Head of caudate nucleus (tissue), 42 donors: ENCODE data around the gene GPC6.

Source experiments
- DNase-seq, 42 donors: peaks; one replicate each; pipeline versions ENCODE4 v3.0.0 to v3.0.0-alpha.2; 2020 to 2021; ENCODE audit warnings: mixed read lengths in 7 of 42
- intact Hi-C: fragments of 100-400 bp; cut with DNase I; formaldehyde crosslinking; loops from one replicate; pipeline ENCODE4 v1.15.0; 2022

The GPC6 gene

DNA sequence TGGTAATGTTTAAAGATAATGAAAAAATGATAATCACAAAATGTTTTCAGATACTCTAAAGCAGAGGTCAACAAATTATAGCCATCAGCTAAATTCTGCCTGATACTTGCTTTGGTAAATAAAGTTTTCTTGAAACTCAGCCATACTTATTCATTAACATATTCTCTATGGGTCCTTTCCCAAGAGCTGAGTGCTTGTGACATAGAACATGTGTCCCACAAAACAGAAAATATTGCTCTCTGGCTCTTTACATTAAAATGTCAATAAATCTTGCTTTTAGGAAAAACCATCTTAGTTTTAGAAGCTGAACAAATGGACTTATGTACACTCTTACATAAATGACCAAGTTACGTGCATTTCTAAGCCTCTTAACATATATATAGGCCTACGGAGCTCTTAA lies 945.8 kb downstream of the GPC6 start:
- DNase-seq, result no peak
- intact Hi-C loops, result no loop called here

DNA sequence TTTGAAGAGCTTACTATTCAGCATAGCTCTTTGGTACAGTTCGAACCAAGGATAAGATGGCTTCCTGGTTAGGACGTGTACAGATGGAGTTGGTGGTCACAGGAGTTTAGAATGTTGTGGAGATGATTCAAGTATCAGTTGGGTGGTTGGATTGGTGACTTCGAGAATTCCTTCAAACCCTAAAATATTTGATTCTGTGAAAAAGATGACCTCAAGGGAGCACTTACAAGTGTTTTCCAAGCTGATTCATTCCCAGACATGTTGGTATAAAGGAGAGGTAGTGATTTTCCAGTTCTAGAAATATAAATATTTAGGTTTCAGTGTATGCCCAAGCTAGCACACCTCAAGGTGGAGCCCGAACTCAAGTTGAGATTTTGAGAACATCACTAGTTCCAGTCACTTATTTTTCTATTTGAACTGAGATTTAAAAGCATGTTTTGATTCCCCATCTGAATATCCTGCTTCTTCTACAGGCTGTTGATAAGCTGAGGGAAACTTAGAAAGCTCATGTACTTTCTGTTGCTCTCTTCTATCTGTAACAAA lies 946.8 kb downstream of the GPC6 start:
- intact Hi-C loops, result no loop called here
- DNase-seq, result no peak

DNA sequence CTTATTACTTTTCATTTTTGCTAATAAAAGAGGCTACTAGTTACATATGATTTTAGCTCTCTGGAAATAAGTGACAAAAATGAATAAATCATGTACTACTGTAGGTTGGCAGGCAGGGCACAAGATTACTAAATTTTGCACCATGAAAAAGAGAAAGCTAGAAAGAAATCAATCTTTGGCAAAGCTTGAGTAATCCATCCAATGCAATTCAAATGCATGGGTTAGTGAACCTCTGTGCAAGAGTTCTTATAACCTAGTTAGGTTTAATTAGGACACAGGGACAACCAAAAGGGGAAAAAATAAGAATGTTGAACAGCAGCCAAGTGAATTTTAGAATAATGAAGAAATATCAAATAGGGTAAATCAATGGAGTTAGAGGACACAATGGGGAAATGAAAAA lies 947.4 kb downstream of the GPC6 start:
- intact Hi-C loops, result no loop called here
- no peak for DNase-seq

DNA sequence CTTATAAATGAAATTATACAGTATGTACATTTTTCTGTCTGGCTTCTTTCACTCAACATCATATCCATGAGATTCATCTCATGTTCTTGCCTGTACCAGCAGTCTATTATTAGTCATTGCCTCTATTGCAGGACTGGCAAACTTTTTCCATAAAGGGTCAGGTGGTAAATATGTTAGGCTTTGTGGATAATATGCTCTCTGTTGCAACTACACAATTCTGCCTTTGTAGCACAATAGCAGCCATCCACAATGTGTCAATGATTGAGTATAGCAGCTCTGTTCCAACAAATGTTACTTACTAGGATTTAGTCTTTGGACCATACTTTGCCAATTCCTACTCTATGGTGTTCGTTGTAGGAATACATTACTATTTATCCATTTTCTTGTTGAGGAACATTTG lies 948.5 kb downstream of the GPC6 start:
- no peak for DNase-seq

DNA sequence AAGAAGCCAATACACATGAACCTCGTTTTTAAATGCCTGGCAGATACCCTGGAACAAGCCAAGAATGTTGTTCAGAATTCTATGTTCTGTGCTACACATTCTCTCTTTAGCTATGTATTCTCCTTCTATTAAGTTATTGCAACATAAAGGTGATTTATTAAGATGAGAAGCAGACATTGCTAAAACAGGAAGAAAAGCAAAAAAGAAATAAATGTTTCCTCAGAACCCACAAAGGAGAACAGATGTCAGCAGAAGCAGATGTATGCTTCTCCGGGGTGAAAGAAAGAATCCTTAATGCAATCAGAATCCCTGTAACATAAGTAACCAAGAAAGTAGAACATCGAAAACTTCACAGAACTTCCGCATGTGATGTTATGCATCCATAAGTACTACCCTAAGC lies 950.0 kb downstream of the GPC6 start:
- no peak for DNase-seq
- intact Hi-C loops, result no loop called here

More for the DNA sequence above, 948.5 kb downstream of the GPC6 start:
- intact Hi-C loops, result no loop called here

DNA sequence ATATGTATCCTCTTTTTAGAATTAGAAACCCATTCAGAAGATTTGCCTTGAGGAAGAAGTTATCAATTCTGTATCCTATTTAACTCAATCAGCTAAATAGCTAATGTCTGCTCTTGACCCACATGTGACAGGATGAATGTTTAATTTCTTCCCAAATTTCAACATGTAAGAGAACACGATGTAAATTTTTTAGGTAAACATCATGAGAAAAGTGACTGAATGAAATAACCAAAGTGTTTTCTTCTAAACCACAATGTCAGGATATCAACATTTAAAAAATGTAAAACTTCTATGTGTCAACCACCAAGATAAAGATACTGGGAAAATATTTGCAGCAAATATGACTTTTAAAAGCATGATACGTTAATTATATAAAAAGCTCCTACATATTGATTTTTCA lies 950.4 kb downstream of the GPC6 start:
- intact Hi-C loops, result no loop called here

DNA sequence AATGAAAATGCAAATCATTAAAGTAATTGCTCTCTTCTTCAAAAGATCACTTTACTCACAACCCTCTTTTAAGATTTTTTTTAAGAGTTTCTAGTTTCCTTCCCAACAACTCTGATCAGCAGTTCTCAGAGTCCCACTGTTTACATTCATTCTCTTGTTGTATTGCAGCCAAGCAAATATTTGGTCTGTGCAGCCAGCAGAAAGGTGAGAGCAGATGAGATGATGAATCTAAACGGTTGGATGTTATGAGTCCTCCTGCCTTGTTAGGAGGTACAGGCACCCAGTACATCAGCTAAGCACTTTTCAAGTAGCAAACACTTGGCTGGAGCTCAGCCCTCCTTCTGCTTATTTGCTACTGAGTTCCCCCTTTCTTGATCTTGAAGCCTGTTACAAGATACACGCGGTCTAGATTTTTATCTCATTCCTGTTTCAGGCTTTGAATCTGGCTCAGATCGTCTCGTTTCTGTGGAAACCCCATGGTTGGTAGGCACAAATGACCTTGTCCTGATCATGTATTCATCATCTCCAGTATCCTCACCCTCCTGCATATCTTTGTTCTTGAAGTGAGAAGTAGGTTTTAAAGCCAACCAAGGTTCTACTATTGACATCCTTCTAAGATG lies 952.1 kb downstream of the GPC6 start:
- no peak for DNase-seq
- intact Hi-C loops, result no loop called here

More for the DNA sequence above, 950.4 kb downstream of the GPC6 start:
- no peak for DNase-seq

DNA sequence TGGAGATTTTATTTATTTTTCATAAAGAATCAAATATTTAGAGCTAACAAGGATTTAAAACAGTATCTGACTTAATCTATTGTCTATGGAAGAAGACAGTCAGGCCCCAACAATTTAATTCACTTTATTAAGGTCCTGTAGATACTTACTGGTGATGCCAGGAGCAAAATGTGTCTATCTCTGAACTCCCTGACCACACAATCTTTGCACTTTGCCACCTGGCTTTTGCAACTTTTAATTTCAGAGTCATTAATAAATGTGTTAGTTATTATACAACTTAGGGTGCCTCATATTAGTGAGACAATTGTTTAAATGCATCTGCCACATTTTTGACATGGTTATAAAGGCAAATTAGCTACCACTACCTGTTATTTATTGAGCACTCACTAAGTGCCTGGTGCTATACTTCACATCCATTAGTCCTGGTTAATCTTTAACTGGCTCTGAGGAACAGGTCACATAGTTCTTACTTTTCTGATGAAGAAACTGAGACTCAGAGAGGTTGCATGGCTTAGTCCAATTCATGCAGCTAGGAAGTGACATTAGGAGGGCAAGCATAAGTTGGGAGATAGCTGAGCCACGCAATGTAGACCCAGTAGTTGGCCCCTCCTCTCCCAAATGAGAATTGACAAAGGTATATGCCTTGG lies 955.0 kb downstream of the GPC6 start:
- no peak for DNase-seq
- intact Hi-C loops, result no loop called here

DNA sequence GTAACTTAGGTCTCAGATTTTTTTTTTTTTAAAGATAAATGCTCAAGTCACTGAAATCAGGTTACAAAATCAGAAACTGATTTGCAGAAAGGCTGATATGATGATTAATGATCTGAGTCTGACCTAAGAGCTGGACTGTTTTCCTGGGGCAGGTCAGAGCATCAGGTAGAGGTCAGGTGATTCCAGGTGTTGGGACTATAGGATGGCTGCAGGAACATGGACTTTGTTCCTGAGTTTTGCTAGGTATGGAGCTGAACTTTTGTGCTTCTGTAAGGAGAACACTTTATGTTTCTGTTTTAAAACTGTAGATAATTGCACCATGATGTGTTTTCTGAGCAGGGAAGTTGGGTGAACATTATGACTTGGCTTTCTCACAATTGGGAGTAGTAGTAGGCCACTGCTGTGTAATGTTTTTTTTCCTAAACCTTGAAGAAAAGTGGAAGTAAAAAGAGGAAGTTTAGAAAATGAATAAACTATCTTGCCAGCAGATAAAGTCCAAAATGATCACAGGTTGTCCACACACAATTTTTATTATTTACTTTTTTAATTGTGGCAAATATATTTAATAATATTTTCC lies 955.7 kb downstream of the GPC6 start:
- intact Hi-C loops, result no loop called here
- no peak for DNase-seq

DNA sequence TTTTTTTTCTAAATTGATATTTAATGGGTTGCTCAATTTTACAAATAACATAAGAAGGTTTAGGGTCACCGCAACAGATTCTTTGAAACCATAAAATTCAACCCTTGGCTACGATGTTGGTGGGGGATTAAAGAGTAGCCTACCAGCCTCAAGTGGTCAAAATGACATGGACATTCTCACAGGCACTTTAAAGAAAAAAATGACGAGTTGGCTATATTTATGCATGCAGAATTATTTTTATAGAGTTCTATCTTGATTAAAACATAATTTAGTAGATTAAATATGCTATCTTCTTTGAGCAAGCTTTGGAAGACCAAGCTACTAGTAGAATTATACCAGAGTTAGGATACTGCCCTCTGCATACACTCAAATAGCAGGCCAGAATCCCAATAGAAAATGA lies 959.9 kb downstream of the GPC6 start:
- intact Hi-C loops, result no loop called here
- DNase-seq, result no peak

DNA sequence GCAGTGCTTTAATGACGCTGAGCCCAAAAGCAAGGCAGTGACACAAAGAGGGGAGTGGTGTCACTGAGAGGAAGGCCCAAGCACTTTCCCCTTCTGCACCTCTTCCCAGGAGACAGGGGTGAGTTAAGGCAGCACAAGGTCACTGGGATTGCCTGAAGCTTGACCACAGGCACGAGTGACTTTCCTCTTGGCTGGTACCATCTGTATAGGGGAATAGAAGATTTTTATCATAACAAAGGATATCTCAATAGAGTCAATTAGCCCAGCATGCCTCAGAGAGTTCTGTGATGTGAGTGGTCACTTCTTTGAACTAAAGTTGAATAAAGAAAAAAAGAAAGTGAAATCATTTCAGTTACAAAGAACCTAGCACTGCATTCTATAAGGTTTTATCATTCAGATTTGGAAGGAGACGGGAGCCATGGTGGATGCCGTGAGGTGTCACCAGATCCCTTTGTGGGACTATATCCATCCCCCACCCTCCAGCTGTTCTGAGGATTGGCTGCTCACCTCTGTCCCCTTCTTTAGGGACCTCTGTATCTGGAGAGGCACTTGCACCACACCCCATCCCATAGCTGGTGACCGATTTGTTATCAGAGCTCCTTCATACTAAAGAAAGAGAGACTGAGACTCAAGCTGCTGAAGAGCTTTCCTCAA lies 961.7 kb downstream of the GPC6 start:
- no peak for DNase-seq
- intact Hi-C loops, result no loop called here

DNA sequence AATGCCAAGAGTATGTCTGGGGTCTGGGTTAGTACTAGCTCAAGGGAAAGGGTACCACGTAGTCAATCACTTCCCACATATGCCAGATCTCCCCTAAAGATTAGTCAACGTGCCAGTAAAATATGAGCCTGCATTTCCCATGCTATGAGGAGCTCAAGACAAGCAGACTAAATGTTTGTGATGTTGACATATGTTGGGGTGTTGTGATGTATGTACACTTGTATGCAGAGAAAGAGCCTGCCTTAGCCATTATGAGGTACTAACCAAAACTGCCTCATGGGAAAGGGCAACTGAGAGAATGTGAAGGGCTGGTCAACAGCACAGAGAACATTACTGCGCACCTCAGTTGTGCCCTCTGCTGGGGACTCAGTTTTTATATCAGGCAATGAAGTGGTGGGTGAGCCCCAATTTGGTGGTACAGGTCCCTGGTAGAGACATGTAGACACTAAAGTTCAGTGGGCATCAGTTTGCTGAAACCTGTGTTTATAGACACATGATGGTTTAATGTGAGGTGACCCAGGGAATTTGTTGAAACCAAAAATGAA lies 965.9 kb downstream of the GPC6 start:
- peak in 13 of 42 donors; percentile 19 to 64 (median 27) for DNase-seq
- intact Hi-C loops, result no loop called here

DNA sequence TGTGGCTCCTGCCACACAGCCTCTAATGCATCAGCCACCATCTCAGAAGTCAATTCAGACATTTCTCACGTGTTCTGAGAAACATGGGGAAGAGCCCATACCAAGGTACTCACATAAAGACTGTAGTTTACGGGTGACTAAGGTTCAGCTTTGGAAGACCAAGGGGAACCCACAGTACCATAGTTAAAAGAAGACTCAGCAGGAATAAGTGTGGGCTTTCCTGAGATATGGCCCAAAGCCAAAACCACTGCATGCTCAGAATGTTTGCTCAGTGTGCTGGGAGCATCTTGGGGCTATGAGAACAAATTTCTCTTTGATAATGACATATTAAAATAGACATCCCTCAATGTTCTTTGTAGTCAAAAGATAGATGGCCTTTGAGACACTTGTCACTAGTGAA lies 969.1 kb downstream of the GPC6 start:
- DNase-seq, result no peak

DNA sequence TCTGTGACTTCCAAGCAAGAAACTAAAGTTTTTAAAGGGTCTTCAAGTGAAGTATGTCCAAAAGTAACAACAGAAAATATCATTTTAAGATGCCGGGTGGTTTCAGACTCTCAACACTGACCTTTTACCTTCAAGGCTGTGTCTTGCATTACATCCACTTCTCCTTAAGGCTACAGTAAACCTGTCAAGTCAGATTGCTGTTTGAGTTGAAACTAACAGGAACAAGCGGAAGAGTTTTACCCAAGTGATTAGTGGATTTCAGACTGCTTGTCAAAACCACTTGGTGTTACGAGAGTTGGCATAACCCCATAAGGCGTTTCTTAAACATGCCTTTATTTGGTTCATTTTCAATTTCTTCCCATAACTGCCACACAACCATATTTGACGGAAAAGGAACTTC lies 969.8 kb downstream of the GPC6 start:
- no peak for DNase-seq
- intact Hi-C loops, result no loop called here

More for the DNA sequence above, 969.1 kb downstream of the GPC6 start:
- intact Hi-C loops, result no loop called here

DNA sequence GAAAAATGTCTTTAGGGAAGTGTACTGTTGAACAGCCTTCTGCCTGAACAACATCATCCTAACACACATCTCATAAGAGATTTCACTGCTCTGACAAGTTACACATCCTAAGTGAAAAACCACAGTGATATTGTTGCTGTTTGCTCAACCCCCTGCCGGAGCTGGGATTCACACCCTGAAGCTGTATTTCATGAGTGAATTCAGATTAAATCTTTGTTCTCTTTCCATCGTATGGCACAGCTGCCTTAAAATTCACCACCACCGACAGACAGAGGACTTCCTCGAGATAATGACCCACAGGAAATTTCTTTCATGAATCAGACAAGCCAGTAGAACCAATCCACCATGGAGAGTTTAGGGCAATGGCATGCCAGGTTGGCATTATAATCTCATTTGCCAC lies 972.1 kb downstream of the GPC6 start:
- DNase-seq, result no peak
- intact Hi-C loops, result no loop called here

DNA sequence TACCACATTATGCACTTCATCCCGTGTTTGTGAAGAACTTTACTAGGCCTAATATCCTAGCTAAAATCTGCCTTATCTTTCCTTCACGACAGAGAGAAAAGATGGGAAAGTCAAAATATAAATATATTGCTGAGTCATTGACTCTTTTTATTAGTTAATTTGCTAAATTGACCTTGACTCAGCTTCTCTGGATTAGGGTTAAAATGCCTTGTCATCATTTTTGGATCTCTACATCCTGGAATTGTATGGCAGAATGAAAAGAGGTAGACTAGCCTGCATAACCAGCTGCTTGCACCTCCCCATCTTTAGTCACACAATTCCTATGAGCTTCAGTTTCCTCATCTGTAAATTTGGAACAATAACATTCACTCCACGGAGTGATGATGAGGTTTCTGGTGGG lies 972.5 kb downstream of the GPC6 start:
- DNase-seq, result no peak
- intact Hi-C loops, result no loop called here

DNA sequence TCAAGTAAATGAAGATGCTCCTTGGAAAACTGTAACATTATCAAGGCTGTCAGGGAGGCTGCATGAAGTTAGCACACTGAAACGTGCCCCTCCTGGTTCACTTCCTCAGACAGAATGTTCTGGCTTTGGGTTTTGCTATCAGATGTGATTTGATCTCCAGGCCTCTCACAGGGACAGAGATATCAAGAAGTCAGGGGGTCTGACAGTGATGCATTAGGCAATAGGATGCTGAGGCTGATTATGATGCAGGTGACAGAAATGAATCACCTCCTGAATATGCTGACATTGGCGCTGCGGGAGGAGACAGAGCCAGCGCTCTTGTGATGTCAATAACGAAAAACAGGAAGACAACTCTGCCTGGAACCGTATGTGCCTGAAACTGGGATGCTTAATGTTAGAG lies 974.4 kb downstream of the GPC6 start:
- intact Hi-C loops, result no loop called here
- no peak for DNase-seq

DNA sequence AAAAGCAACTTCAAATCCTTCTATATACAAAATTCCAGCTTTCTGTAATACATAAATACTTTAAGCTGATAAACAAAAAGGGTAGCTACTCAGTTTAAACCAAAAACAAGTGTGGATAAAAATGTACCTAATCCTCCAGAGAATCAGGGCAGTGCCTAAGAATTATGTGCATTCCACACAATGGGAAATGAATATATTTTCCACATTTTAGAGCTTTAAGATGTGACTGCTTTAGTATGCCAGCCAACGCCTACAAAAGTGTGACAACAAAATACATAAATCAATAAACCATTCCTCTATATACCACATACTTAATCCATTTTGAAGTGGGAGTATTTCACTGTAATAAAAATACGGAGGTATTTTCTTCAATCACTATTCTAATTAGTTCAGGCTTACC lies 977.6 kb downstream of the GPC6 start:
- no peak for DNase-seq
- intact Hi-C loops, result no loop called here

DNA sequence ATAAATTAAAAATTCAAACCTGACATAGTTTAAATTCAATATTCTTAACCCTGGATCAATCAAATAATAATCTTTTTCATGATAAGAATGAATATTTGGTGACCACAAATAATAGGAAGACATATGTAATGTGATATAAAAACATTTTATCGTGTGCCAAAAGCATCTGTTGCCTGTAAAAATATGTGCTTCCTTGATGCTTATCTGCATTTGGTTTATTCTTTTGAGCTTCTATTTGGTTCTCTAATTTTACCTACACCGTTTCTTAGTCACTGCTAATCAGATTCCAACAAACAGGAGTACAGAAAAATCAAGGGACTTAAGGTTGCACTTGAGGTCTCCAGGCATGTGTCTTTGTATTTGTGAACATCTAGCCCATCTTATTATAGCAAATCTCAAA lies 978.3 kb downstream of the GPC6 start:
- DNase-seq, result no peak
- intact Hi-C loops, result no loop called here

DNA sequence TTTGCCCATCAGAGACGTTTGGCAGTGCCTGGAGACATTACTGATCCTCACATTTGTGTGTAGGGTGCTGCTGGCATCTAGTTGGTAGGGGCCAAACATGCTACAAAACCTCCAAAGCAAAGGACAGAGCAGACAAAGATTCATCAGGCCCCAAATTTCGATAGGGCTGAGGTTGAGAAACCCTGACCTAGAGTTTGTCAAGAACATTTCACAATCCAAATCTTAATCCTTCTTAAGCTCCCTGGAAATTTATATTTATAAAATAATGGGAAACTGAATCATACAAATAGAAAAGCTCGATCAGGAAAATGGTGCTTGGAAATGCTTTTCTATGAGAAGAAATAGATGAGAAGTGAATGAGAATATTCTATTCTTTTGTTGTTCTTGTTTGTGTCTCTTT lies 979.3 kb downstream of the GPC6 start:
- intact Hi-C loops, result no loop called here
- no peak for DNase-seq
